Osteoblast (primary cell): Measurements from ENCODE around the gene BSG. TPM values are rescaled to one million over a fixed set of nuclear protein-coding genes. Genes with fewer than 3 reads are reported as not detected.

ENCODE experiments used
- DNase-seq: peaks from one replicate; pipeline ENCODE4 v3.0.0; 2011; ENCODE audit warnings: low spot score, mixed read lengths; ENCODE audit not compliant: insufficient read length; ENCODE audit errors: missing footprints
- H2AFZ ChIP-seq: 2 replicates; pipeline ENCODE4 v1.6.0; 2011; ENCODE audit warnings: mild to moderate bottlenecking, low read length
- H3K27ac ChIP-seq: 2 replicates; pipeline ENCODE4 v1.5.1; 2011; ENCODE audit warnings: mild to moderate bottlenecking, low read depth, low read length, moderate library complexity
- H3K27me3 ChIP-seq: 2 replicates; pipeline ENCODE4 v1.6.0; 2012; ENCODE audit warnings: mild to moderate bottlenecking, control low read depth, inconsistent platforms, low read length, moderate library complexity; ENCODE audit not compliant: insufficient read depth
- H3K36me3 ChIP-seq: 2 replicates; pipeline ENCODE4 v1.5.1; 2011; ENCODE audit warnings: mild to moderate bottlenecking, low read length, control low read depth, moderate library complexity; ENCODE audit not compliant: insufficient read depth
- H3K4me1 ChIP-seq: 2 replicates; pipeline ENCODE4 v1.5.1; 2011; ENCODE audit warnings: mild to moderate bottlenecking, low read length, control low read depth, moderate library complexity; ENCODE audit not compliant: insufficient read depth
- H3K4me2 ChIP-seq: 2 replicates; pipeline ENCODE4 v1.6.0; 2011; ENCODE audit warnings: mild to moderate bottlenecking, low read length; ENCODE audit not compliant: insufficient read depth
- H3K4me3 ChIP-seq: fragments of 200-600 bp; sonication (generic); 3 replicates; pipeline ENCODE4 v1.5.1; 2012; ENCODE audit warnings: mild to moderate bottlenecking, low read length, inconsistent platforms; ENCODE audit not compliant: insufficient read depth
- H3K79me2 ChIP-seq: 2 replicates; pipeline ENCODE4 v1.6.0; 2012; ENCODE audit warnings: mild to moderate bottlenecking, low read length, control low read depth, inconsistent platforms; ENCODE audit not compliant: insufficient read depth
- H3K9me3 ChIP-seq: 2 replicates; pipeline ENCODE4 v1.5.1; 2011; ENCODE audit warnings: low read depth, low read length, control low read depth
- H4K20me1 ChIP-seq: 2 replicates; pipeline ENCODE4 v1.6.0; 2012; ENCODE audit warnings: mild to moderate bottlenecking, low read length, control low read depth; ENCODE audit not compliant: insufficient read depth
- CTCF ChIP-seq: IDR thresholded peaks from 2 replicates; pipeline ENCODE4 v1.5.1; 2011; ENCODE audit warnings: mild to moderate bottlenecking, low read depth, low read length, moderate library complexity; ENCODE audit errors: extremely low read depth
- total RNA-seq: library from RNA; depleted of rRNA; stranded (reverse); fragments of >200 nt; gene quantifications from 2 replicates; pipeline ENCODE4 v1.2.3, GENCODE V29; 2012

Gene BSG
- total RNA-seq, 1 donor, result 273 TPM

- peaks cover 10% of the 10 kb centered on the region for H3K36me3 ChIP-seq
- no peak overlapping the region for H3K4me3 ChIP-seq
- DNase-seq, result no peak
- no peak overlapping the region for H2AFZ ChIP-seq
- no peak overlapping the region for H3K4me2 ChIP-seq
- TF ChIP-seq CTCF, result no peak
- H3K27ac ChIP-seq, result no peak overlapping the region
- no peaks in the 10 kb centered on the region for H3K9me3 ChIP-seq
- H3K27me3 ChIP-seq, result no peaks in the 10 kb centered on the region
- peaks cover 17% of the 10 kb centered on the region for H4K20me1 ChIP-seq
- no peaks in the 10 kb centered on the region for H3K4me1 ChIP-seq
- H3K79me2 ChIP-seq, result peaks cover 26% of the 10 kb centered on the region
These were observed 31.3 kb upstream of the BSG start for GRCh38 chr19:540867-541637.

GRCh38 chr19:541699-542098 lies 30.7 kb upstream of the BSG start:
- H3K79me2 ChIP-seq, result peaks cover 20% of the 10 kb centered on the region
- H3K9me3 ChIP-seq, result no peaks in the 10 kb centered on the region
- TF ChIP-seq CTCF, result no peak
- peaks cover 12% of the 10 kb centered on the region for H4K20me1 ChIP-seq
- no peaks in the 10 kb centered on the region for H3K27me3 ChIP-seq
- no peak overlapping the region for H3K4me3 ChIP-seq
- H3K4me1 ChIP-seq, result no peaks in the 10 kb centered on the region
- H3K4me2 ChIP-seq, result no peak overlapping the region
- peaks cover 4% of the 10 kb centered on the region for H3K36me3 ChIP-seq
- no peak for DNase-seq
- no peak overlapping the region for H2AFZ ChIP-seq
- H3K27ac ChIP-seq, result no peak overlapping the region

- Histone ChIP-seq H3K27me3 (no peaks in the 10 kb centered on the region), H4K20me1 (peaks cover 12% of the 10 kb centered on the region), H3K79me2 (peaks cover 15% of the 10 kb centered on the region), H3K4me2 (no peak overlapping the region), H3K9me3 (no peaks in the 10 kb centered on the region), H3K4me3 (no peak overlapping the region), H3K27ac (no peak overlapping the region), H3K4me1 (no peaks in the 10 kb centered on the region), H2AFZ (no peak overlapping the region), H3K36me3 (peaks cover 3% of the 10 kb centered on the region)
- peak; percentile 70 for DNase-seq
- TF ChIP-seq CTCF, result no peak
These were observed 30.1 kb upstream of the BSG start for GRCh38 chr19:542173-542866.

- Histone ChIP-seq H3K27me3 (no peaks in the 10 kb centered on the region), H2AFZ (no peak within 1 kb of the TSS), H3K4me1 (no peaks in the 10 kb centered on the region), H3K4me3 (no peak within 1 kb of the TSS), H3K27ac (no peak within 1 kb of the TSS), H3K36me3 (no peaks in the 10 kb centered on the region), H4K20me1 (peaks cover under 1% of the 10 kb centered on the region), H3K9me3 (no peaks in the 10 kb centered on the region), H3K79me2 (peaks cover 4% of the 10 kb centered on the region), H3K4me2 (no peak within 1 kb of the TSS)
- DNase-seq, result peak; percentile 88
- TF ChIP-seq CTCF, result no peak
These were observed 28.3 kb upstream of the BSG start, which contains the start of gene GZMM for GRCh38 chr19:543910-544608. GZMM (plus strand) TSS chr19:544053; CDS start chr19:544072, 19 bp downstream.
